Left ventricle myocardium inferior (tissue), 1 donor: ENCODE data around the gene AKAP13. TPM values are rescaled to one million over a fixed set of nuclear protein-coding genes. Genes with fewer than 3 reads are reported as not detected.

Experiments
- DNase-seq: peaks from one replicate; pipeline ENCODE4 v3.0.0-alpha.2; 2020
- H3K27ac ChIP-seq: fragments of 200-600 bp; replicated peaks from 2 replicates; pipeline ENCODE4 v1.8.0; 2021
- H3K27me3 ChIP-seq: fragments of 200-600 bp; 2 replicates; pipeline ENCODE4 v1.8.0; 2021; ENCODE audit warnings: low read depth
- H3K36me3 ChIP-seq: fragments of 200-600 bp; 2 replicates; pipeline ENCODE4 v1.8.0; 2021
- H3K4me1 ChIP-seq: fragments of 200-600 bp; 2 replicates; pipeline ENCODE4 v1.8.0; 2021
- H3K4me3 ChIP-seq: fragments of 200-600 bp; 2 replicates; pipeline ENCODE4 v1.8.0; 2021; ENCODE audit warnings: mild to moderate bottlenecking, moderate library complexity
- H3K9me3 ChIP-seq: fragments of 200-600 bp; replicated peaks from 2 replicates; pipeline ENCODE4 v1.8.0; 2021
- CTCF ChIP-seq: fragments of 200-600 bp; IDR thresholded peaks from 2 replicates; pipeline ENCODE4 v1.8.0; 2021; ENCODE audit warnings: antibody characterized with exemption, mild to moderate bottlenecking, borderline replicate concordance
- intact Hi-C: fragments of 100-400 bp; cut with micrococcal nuclease; formaldehyde crosslinking; loops from one replicate; pipeline ENCODE4 v1.11.0; 2022
- total RNA-seq: library from RNA; stranded (reverse); fragmentation: NEBNext Ultra II Directional; extraction: Animal tissue kit (Norgen Biotek cat#: 25700); gene quantifications from one replicate; pipeline ENCODE4 v1.2.1, GENCODE V29; 2021
- donor health status: DM: no; HTN: yes; CAD: no; lungs with severe emphysema.

Gene AKAP13
- total RNA-seq, 1 donor from 2014 or later: 331 TPM

- Histone ChIP-seq H3K4me1 (peaks cover 92% of the 10 kb centered on the region), H3K36me3 (no peaks in the 10 kb centered on the region), H3K27me3 (no peaks in the 10 kb centered on the region), H3K9me3 (no peaks in the 10 kb centered on the region), H3K27ac (peak overlapping the region; percentile 48), H3K4me3 (no peak overlapping the region)
- intact Hi-C loops: no loop called here
- no peak for DNase-seq
- no peak for TF ChIP-seq CTCF
Measured at GRCh38 chr15:85408270-85408746, 27.9 kb downstream of the AKAP13 start.

GRCh38 chr15:85412066-85412465 lies 31.7 kb downstream of the AKAP13 start:
- Histone ChIP-seq H3K27me3 (no peaks in the 10 kb centered on the region), H3K27ac (peak overlapping the region; percentile 69), H3K9me3 (no peaks in the 10 kb centered on the region), H3K4me3 (peak overlapping the region; percentile 44), H3K4me1 (peaks cover 90% of the 10 kb centered on the region), H3K36me3 (no peaks in the 10 kb centered on the region)
- DNase-seq: no peak
- intact Hi-C loops: no loop called here
- TF ChIP-seq CTCF: no peak

GRCh38 chr15:85412956-85413854 lies 32.8 kb downstream of the AKAP13 start:
- DNase-seq: peak; percentile 35
- intact Hi-C loops: no loop called here

GRCh38 chr15:85414037-85414436 lies 33.6 kb downstream of the AKAP13 start:
- Histone ChIP-seq H3K27ac (peak overlapping the region; percentile 69), H3K4me1 (peaks cover 95% of the 10 kb centered on the region), H3K36me3 (no peaks in the 10 kb centered on the region), H3K4me3 (peak overlapping the region; percentile 44), H3K9me3 (no peaks in the 10 kb centered on the region), H3K27me3 (no peaks in the 10 kb centered on the region)
- DNase-seq: no peak
- intact Hi-C loops: no loop called here
- TF ChIP-seq CTCF: no peak

More at GRCh38 chr15:85412956-85413854, 32.8 kb downstream of the AKAP13 start:
- H3K27ac ChIP-seq: peak overlapping the region; percentile 69
- no peaks in the 10 kb centered on the region for H3K9me3 ChIP-seq
- peak overlapping the region; percentile 44 for H3K4me3 ChIP-seq
- H3K27me3 ChIP-seq: no peaks in the 10 kb centered on the region
- H3K4me1 ChIP-seq: peaks cover 90% of the 10 kb centered on the region
- TF ChIP-seq CTCF: peak; percentile 17
- no peaks in the 10 kb centered on the region for H3K36me3 ChIP-seq

GRCh38 chr15:85414495-85414894 lies 34.1 kb downstream of the AKAP13 start:
- no peaks in the 10 kb centered on the region for H3K9me3 ChIP-seq
- H3K4me1 ChIP-seq: peaks cover 98% of the 10 kb centered on the region
- intact Hi-C loops: no loop called here
- TF ChIP-seq CTCF: peak; percentile 33
- peak overlapping the region; percentile 69 for H3K27ac ChIP-seq
- H3K27me3 ChIP-seq: no peaks in the 10 kb centered on the region
- DNase-seq: no peak
- no peak overlapping the region for H3K4me3 ChIP-seq
- no peaks in the 10 kb centered on the region for H3K36me3 ChIP-seq
